Measurements from ENCODE around the gene PXT1.
"Not testable (repeated sequence)": the region's sequence is repeated elsewhere in the genome, so short reads cannot be mapped to it uniquely, and the experiment has no call there.

Gene PXT1

GRCh38 chr6:36443471-36444428 is 1.1 kb upstream of the PXT1 start:
- DNase-seq (ENCODE audit: low read depth in 2 of 2), result no peak

GRCh38 chr6:36442103-36442670 is 467 bp downstream of the PXT1 start:
- no peak for DNase-seq (ENCODE audit: low read depth in 2 of 2)

- DNase-seq (ENCODE audit: low read depth in 2 of 2), result peak; percentile 62 to 68
Measured at GRCh38 chr6:36441307-36441894, 1.3 kb downstream of the PXT1 start.

GRCh38 chr6:36436466-36436865 is 6.2 kb downstream of the PXT1 start:
- DNase-seq (ENCODE audit: low read depth in 2 of 2), result no peak

GRCh38 chr6:36432151-36432671 is 10.4 kb downstream of the PXT1 start:
- no peak for DNase-seq (ENCODE audit: low read depth in 2 of 2)

- no peak for DNase-seq (ENCODE audit: low read depth in 2 of 2)
Measured at GRCh38 chr6:36431197-36431596, 11.5 kb downstream of the PXT1 start.

GRCh38 chr6:36430351-36430750 is 12.3 kb downstream of the PXT1 start:
- DNase-seq (ENCODE audit: low read depth in 2 of 2), result no peak

GRCh38 chr6:36428911-36429310 is 13.7 kb downstream of the PXT1 start:
- DNase-seq (ENCODE audit: low read depth in 2 of 2), result no peak

- DNase-seq (ENCODE audit: low read depth in 2 of 2), result no peak
Measured at GRCh38 chr6:36426622-36427021, 16.0 kb downstream of the PXT1 start.

GRCh38 chr6:36423101-36423824 is 19.4 kb downstream of the PXT1 start:
- DNase-seq (ENCODE audit: low read depth in 2 of 2), result peak; percentile 93 to 97

- DNase-seq (ENCODE audit: low read depth in 2 of 2), result no peak
Measured at GRCh38 chr6:36422714-36423100, 19.9 kb downstream of the PXT1 start.

GRCh38 chr6:36419310-36419709 is 23.3 kb downstream of the PXT1 start:
- DNase-seq (ENCODE audit: low read depth in 2 of 2), result no peak

- no peak for DNase-seq (ENCODE audit: low read depth in 2 of 2)
Measured at GRCh38 chr6:36418558-36418957, 24.1 kb downstream of the PXT1 start.

GRCh38 chr6:36414481-36414880 is 28.2 kb downstream of the PXT1 start:
- DNase-seq (ENCODE audit: low read depth in 2 of 2), result no peak

GRCh38 chr6:36413489-36414480 is 28.9 kb downstream of the PXT1 start:
- no peak for DNase-seq (ENCODE audit: low read depth in 2 of 2)

- not testable (repeated sequence) for DNase-seq (ENCODE audit: low read depth in 2 of 2)
Measured at GRCh38 chr6:36409718-36410117, 32.9 kb downstream of the PXT1 start.

- DNase-seq (ENCODE audit: low read depth in 2 of 2), result no peak
Measured at GRCh38 chr6:36404164-36404563, 38.5 kb downstream of the PXT1 start.

GRCh38 chr6:36402481-36402880 is 40.2 kb downstream of the PXT1 start:
- DNase-seq (ENCODE audit: low read depth in 2 of 2), result no peak

GRCh38 chr6:36399970-36400369 is 42.7 kb downstream of the PXT1 start:
- DNase-seq (ENCODE audit: low read depth in 2 of 2), result no peak

- no peak for DNase-seq (ENCODE audit: low read depth in 2 of 2)
Measured at GRCh38 chr6:36392621-36393020, 50.0 kb downstream of the PXT1 start.

- no peak for DNase-seq (ENCODE audit: low read depth in 2 of 2)
Measured at GRCh38 chr6:36389353-36389752, 53.3 kb downstream of the PXT1 start.

All from stimulated activated CD8-positive, alpha-beta memory T cell treated with anti-CD3 and anti-CD28 coated beads, Interleukin-2, amount 100 ng/mL, for 1 hour (primary cell).